GM12875 (cell line): ENCODE data around the gene ADGRB2.

Experiments
- H3K4me3 ChIP-seq: one replicate; pipeline ENCODE4 v1.5.1; 2011; ENCODE audit warnings: low read depth, low read length, control low read depth
- TF ChIP-seq, protein P1 (sequence below): IDR thresholded peaks from 2 replicates; pipeline ENCODE4 v1.5.1; 2011; ENCODE audit warnings: low read depth, mild to moderate bottlenecking, control low read depth, inconsistent platforms, low read length, moderate library complexity, borderline replicate concordance; ENCODE audit not compliant: insufficient read depth

The ADGRB2 gene

DNA sequence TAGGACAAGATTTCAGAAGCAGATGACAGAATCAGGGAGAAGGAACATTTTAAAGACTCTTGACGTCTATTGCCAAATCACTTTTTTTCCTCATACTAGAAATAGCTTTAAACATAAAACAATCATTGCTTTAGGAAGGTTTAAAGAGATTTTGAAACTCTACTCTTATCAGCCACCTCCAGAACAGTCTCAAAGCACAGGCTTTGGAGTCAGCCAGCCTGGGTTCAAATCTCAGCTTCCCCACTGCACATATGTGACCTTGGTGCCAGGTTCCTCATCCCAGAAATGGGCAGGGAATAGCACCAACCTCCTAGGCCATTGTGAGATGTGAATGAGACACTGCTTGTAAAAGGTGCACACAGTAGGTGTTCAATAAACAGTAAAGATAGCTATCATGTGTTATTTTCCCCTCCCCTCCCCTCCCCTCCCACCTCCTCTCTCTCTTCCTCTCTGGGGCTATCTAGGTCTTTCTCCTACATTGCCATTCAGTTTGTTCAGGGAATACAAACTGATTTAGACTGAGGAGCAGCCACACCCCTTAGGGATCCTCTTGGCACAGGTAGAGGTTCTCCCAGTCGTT lies 31.0 kb upstream of the ADGRB2 start:
- no peak overlapping the region for H3K4me3 ChIP-seq
- TF ChIP-seq, protein P1, sequence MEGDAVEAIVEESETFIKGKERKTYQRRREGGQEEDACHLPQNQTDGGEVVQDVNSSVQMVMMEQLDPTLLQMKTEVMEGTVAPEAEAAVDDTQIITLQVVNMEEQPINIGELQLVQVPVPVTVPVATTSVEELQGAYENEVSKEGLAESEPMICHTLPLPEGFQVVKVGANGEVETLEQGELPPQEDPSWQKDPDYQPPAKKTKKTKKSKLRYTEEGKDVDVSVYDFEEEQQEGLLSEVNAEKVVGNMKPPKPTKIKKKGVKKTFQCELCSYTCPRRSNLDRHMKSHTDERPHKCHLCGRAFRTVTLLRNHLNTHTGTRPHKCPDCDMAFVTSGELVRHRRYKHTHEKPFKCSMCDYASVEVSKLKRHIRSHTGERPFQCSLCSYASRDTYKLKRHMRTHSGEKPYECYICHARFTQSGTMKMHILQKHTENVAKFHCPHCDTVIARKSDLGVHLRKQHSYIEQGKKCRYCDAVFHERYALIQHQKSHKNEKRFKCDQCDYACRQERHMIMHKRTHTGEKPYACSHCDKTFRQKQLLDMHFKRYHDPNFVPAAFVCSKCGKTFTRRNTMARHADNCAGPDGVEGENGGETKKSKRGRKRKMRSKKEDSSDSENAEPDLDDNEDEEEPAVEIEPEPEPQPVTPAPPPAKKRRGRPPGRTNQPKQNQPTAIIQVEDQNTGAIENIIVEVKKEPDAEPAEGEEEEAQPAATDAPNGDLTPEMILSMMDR = no peak

DNA sequence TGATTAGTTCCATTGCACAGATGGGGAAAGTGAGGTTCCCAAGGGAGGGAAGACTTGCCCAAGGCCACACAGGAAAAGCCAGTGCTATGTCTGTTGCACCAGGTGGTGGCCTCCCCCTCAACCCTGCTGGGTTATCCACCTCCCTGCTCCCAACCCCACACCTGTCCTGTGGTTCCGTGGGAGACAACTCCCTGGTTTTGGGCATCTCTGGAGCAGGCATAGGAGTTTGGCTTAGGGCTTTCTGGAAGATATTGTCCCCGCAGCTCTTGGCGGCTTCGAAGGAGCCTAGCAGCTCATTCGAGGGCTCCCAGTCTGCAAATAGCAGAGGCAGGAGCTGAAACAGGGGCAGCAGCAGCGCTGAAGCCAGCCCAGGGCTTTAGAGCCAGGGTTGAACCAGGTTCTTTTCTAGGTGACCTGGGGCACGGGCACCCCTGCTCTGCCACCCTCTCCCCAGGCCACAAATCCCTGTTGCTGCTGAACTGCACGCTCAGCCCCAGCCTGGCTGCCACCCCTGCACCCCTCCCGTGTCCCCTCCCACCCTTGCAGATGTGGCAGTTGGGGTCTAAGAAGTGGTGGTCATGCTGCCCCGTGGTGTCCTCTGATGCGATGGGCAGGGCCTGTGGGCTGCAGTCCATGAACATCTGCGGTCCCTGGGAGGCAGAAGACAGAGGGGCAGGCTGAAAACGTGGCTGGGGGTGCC lies 29.6 kb upstream of the ADGRB2 start:
- TF ChIP-seq, protein P1 = no peak
- no peak overlapping the region for H3K4me3 ChIP-seq

DNA sequence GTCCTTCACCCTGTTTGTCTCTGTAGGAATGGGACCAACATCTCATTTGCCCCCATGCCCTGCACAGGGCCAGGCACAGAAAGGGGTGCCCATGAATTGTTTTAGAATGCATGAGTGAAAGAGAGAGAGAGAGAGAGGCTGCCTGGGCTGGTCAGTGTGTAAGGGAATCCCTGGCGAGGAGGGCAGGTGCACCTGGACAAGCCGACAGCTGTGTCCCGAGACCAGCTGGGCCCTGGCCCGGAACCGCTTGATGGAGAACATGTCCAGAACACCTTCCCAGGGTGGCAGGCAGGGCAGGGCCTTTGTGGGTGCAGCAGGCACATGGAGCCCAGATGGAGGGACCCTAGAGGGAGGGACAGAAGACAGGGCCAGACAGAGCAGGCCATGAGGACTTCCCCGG lies 28.9 kb upstream of the ADGRB2 start:
- TF ChIP-seq, protein P1 = no peak
- no peak overlapping the region for H3K4me3 ChIP-seq

DNA sequence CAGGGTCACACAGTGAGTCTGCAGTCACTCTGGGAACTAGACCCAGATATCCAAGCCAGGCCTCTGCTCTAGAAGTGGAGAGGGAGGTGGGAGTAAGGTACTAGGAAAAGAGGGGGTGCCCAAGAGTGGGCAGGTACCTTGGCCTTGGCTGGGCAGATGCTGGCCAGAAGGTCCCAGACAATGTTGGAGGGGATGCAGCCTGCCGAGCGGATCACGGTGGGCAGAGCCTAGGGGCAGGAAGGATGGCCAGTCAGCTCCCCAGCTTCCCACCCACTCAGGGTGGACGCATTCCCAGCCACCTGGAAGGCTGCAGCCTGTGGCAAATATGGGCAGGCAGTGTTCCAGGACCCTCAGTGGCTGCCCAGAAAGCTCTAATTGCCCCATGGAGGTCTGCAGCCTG lies 28.4 kb upstream of the ADGRB2 start:
- H3K4me3 ChIP-seq = no peak overlapping the region
- TF ChIP-seq, protein P1 = no peak

DNA sequence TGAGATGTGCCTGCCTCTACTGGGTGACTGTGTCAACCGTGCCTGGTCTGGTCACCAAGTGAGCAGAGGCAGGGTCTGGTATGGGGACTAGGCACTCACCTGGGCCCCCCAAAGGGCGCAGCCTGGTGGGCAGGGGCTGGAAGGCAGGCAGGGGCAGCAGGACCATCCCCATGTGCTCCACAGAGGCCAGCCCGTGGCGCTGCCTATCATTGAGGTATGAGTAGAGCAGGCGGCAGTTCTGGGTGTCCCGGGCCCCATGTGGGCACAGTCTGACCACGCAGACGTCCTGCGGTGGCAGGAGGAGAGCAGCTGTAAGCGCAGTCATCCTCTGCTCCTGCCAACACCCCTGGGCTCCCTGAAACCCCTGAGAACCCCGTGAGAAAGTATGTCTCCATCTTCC lies 28.0 kb upstream of the ADGRB2 start:
- TF ChIP-seq, protein P1 = no peak

DNA sequence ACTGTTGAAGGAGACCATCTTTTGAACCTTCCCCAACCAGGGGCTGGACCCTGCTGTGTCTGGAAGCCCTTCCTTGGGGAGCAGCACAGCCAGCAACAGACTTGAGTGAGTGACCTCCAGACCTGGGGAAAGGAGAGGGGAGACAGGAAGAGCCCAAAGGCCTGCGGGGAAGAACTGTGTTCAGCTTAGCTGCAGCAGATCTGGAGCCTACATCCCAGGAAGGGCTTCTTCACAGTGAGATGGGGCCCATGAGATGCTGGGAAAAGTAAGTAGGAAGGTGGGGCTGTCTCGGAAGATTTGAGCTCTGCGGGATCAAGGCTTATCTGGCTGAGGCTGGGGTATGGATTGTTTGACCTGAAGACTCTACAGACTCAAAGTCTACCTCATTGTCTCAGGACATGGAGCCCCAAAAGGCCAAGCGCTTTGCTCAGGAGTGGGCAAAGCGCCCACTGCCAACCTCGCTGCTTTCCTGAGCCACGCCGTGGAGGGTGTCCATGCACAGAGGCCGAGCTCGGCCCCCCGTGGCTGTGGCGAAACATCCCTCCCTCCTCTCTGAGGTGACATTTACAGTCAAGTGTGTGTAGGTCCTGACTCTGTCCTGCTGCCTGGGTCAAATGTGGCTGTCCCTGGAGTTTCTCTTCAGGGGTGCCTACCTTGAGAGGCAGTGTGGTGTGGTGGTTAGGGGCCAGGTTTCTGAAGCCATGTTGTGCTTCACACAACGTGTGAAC lies 27.2 kb upstream of the ADGRB2 start:
- no peak overlapping the region for H3K4me3 ChIP-seq
- TF ChIP-seq, protein P1 = no peak

More for the DNA sequence above, 28.0 kb upstream of the ADGRB2 start:
- no peak overlapping the region for H3K4me3 ChIP-seq
